Activated CD4-positive, alpha-beta T cell treated with anti-CD3 and anti-CD28 coated beads for 36 hours (primary cell): ENCODE results near the gene GSTO1. TPM values are rescaled to one million over a fixed set of nuclear protein-coding genes. Genes with fewer than 3 reads are reported as not detected.
A peak's percentile ranks its signal among the peaks of the same experiment; 100 is the strongest.

Source experiments
- ATAC-seq: fragments of 200-7000 bp; cut with Tn5 transposase; one replicate; pipeline ENCODE4 v1.10.0; 2021; ENCODE audit warnings: mild to moderate bottlenecking, moderate library complexity
- CTCF ChIA-PET: fragments of 350-600 bp; sonication (Branson Sonifier 250); formaldehyde crosslinking; loops from one replicate; lab custom pipeline; 2021; ENCODE audit warnings: antibody characterized with exemption; lab: Charles Lee
- POLR2A ChIA-PET: fragments of 350-600 bp; sonication (Branson Sonifier 250); formaldehyde crosslinking; loops from one replicate; lab custom pipeline; 2021; ENCODE audit warnings: antibody characterized with exemption, inconsistent platforms; lab: Charles Lee
- DNase-seq: peaks from one replicate; pipeline ENCODE4 v3.0.0-alpha.2; 2020
- H3K27ac Mint-ChIP-seq: one replicate; pipeline ENCODE4 v1.8.0; 2021; ENCODE audit warnings: mixed read lengths
- H3K27me3 Mint-ChIP-seq: one replicate; pipeline ENCODE4 v1.8.0; 2021; ENCODE audit warnings: mixed read lengths
- H3K36me3 Mint-ChIP-seq: one replicate; pipeline ENCODE4 v1.8.0; 2021; ENCODE audit warnings: low read depth, mixed read lengths
- H3K4me1 Mint-ChIP-seq: one replicate; pipeline ENCODE4 v1.8.0; 2021; ENCODE audit warnings: mixed read lengths
- H3K4me3 Mint-ChIP-seq: one replicate; pipeline ENCODE4 v1.8.0; 2021; ENCODE audit warnings: mild to moderate bottlenecking, moderate library complexity, mixed read lengths
- H3K9me3 Mint-ChIP-seq: one replicate; pipeline ENCODE4 v1.8.0; 2021; ENCODE audit warnings: low read depth, mixed read lengths
- intact Hi-C, 2 experiments: fragments of 100-400 bp; cut with DNase I in 1 of 2; cut with micrococcal nuclease in 1 of 2; formaldehyde crosslinking; loops; one replicate each; pipeline versions ENCODE4 v1.14.2 to v1.15.1; 2022 to 2024; cut with DNase I, micrococcal nuclease
- microRNA-seq: library from miRNA; unstranded; fragments of <30 nt; microRNA quantifications from one replicate; pipeline ENCODE4 v1.2.0, GENCODE V29; 2021; ENCODE audit warnings: borderline replicate concordance
- total RNA-seq, 2 experiments: library from RNA; stranded (reverse); gene quantifications; one replicate each; pipeline ENCODE4 v1.2.3, GENCODE V29; 2021

The GSTO1 gene
- total RNA-seq, 2 experiments from 2014 or later, result 261 to 320 TPM

- no peaks in the 10 kb centered on the region for H3K27me3 Mint-ChIP-seq
- H3K36me3 Mint-ChIP-seq, result peaks cover 29% of the 10 kb centered on the region
- POLR2A ChIA-PET, result interaction anchor here (1.1 kb wide), 1 partner anchor 11 kb away, joined by 3 read pairs; no protein-coding TSS in a partner anchor
- CTCF ChIA-PET, result interaction anchor here (0.8 to 2.5 kb wide), 2 partner anchors 11 to 25 kb away, joined by 3 to 8 read pairs; no protein-coding TSS in a partner anchor
- no peak for ATAC-seq
- peaks cover 39% of the 10 kb centered on the region for H3K4me1 Mint-ChIP-seq
- intact Hi-C loops, result no loop called here
- no peak overlapping the region for H3K27ac Mint-ChIP-seq
- H3K9me3 Mint-ChIP-seq, result no peaks in the 10 kb centered on the region
- DNase-seq, result no peak
- no peak overlapping the region for H3K4me3 Mint-ChIP-seq
These were observed 61.8 kb downstream of the GSTO1 start for GRCh38 chr10:104316321-104317099.

Small RNA genes lying within 50 kb of the gene (microRNA-seq; reads per million reads assigned to microRNA genes)
- 17.3 reads per million, percentile 41 among the genes with 10 or more reads in this experiment for gene MIR4482
- gene MIR609, result not detected

Other genes with a start within 250 kb of the GSTO1 start
- not detected for gene COL17A1, start 169.0 kb upstream of the GSTO1 start, total RNA-seq
- 10 to 100 TPM; 17.2 to 20.5 TPM for gene SFR1, start 132.7 kb upstream of the GSTO1 start, total RNA-seq
- under 1 TPM; 0.09 TPM for gene CFAP43, start 22.5 kb upstream of the GSTO1 start, total RNA-seq
- 1 to 10 TPM; 2.1 to 2.8 TPM for gene GSTO2, start 14.3 kb downstream of the GSTO1 start, total RNA-seq
- 10 to 100 TPM; 20.3 to 21.6 TPM for gene ITPRIP, start 83.6 kb downstream of the GSTO1 start, total RNA-seq
- gene CFAP58, start 98.9 kb downstream of the GSTO1 start, total RNA-seq, result under 1 TPM; 0.60 to 0.64 TPM